WTC11 (cell line): Measurements from ENCODE around the gene DTNA. TPM values are rescaled to one million over a fixed set of nuclear protein-coding genes. Genes with fewer than 3 reads are reported as not detected.

Experiments used
- ATAC-seq: fragments of 200-7000 bp; cut with Tn5 transposase; 2 replicates; pipeline ENCODE4 v1.10.0; 2021; ENCODE audit warnings: mild to moderate bottlenecking, moderate library complexity
- CTCF ChIA-PET: fragments of 300-600 bp; sonication (Branson Sonifier 250); formaldehyde crosslinking; loops from one replicate; lab custom pipeline; 2021; ENCODE audit warnings: antibody characterized with exemption; lab: Charles Lee
- POLR2A ChIA-PET: fragments of 350-600 bp; sonication (Branson Sonifier 250); formaldehyde crosslinking; loops from one replicate; lab custom pipeline; 2021; ENCODE audit warnings: antibody characterized with exemption; lab: Charles Lee
- DNase-seq: peaks from one replicate; pipeline ENCODE4 v3.0.0; 2021; ENCODE audit warnings: low spot score
- H3K27ac Mint-ChIP-seq: 2 replicates; pipeline ENCODE4 v1.8.0; 2021; ENCODE audit warnings: mixed read lengths
- H3K27me3 Mint-ChIP-seq: 2 replicates; pipeline ENCODE4 v1.8.0; 2021; ENCODE audit warnings: low read depth, mild to moderate bottlenecking, moderate library complexity, mixed read lengths
- H3K36me3 Mint-ChIP-seq: 2 replicates; pipeline ENCODE4 v1.8.0; 2021; ENCODE audit warnings: mixed read lengths
- H3K4me1 Mint-ChIP-seq: 2 replicates; pipeline ENCODE4 v1.8.0; 2022; ENCODE audit warnings: mixed read lengths
- H3K4me3 Mint-ChIP-seq: 2 replicates; pipeline ENCODE4 v1.8.0; 2021; ENCODE audit warnings: mild to moderate bottlenecking, moderate library complexity, mixed read lengths
- H3K9me3 Mint-ChIP-seq: 2 replicates; pipeline ENCODE4 v1.8.0; 2021; ENCODE audit warnings: mixed read lengths
- ATF1 ChIP-seq: sonication (generic); formaldehyde crosslinking; IDR thresholded peaks from 2 replicates; pipeline ENCODE4 v1.8.1; 2023; ENCODE audit warnings: mild to moderate bottlenecking, moderate library complexity, missing genetic modification reagents
- CREM ChIP-seq: sonication (generic); formaldehyde crosslinking; IDR thresholded peaks from 2 replicates; pipeline ENCODE4 v1.8.1; 2022; ENCODE audit warnings: mild to moderate bottlenecking, missing genetic modification reagents, moderate library complexity
- ETV6 ChIP-seq: sonication (generic); formaldehyde crosslinking; IDR thresholded peaks from 2 replicates; pipeline ENCODE4 v1.8.1; 2022; ENCODE audit warnings: mild to moderate bottlenecking, missing genetic modification reagents
- JAZF1 ChIP-seq: fragments of 250-450 bp; sonication (Bioruptor Pico); IDR thresholded peaks from 2 replicates; pipeline ENCODE4 v1.9.0; 2021; ENCODE audit warnings: moderate library complexity, mild to moderate bottlenecking, inconsistent platforms
- MXD4 ChIP-seq: fragments of 250-450 bp; sonication (Bioruptor Pico); IDR thresholded peaks from 2 replicates; pipeline ENCODE4 v1.8.0; 2021; ENCODE audit warnings: mild to moderate bottlenecking, moderate library complexity, borderline replicate concordance
- NFYB ChIP-seq: sonication (generic); formaldehyde crosslinking; conservative IDR thresholded peaks from 2 replicates; pipeline ENCODE4 v1.8.0; 2022; ENCODE audit warnings: low read depth, missing genetic modification reagents
- RORB ChIP-seq: fragments of 250-450 bp; sonication (Bioruptor Pico); IDR thresholded peaks from 2 replicates; pipeline ENCODE4 v1.9.0; 2021; ENCODE audit warnings: mild to moderate bottlenecking
- TEAD1 ChIP-seq: sonication (generic); formaldehyde crosslinking; IDR thresholded peaks from 2 replicates; pipeline ENCODE4 v1.8.0; 2022; ENCODE audit warnings: mild to moderate bottlenecking, missing genetic modification reagents
- TEAD4 ChIP-seq: sonication (generic); formaldehyde crosslinking; IDR thresholded peaks from 2 replicates; pipeline ENCODE4 v1.8.0; 2022; ENCODE audit warnings: mild to moderate bottlenecking, missing genetic modification reagents
- ZNF219 ChIP-seq: sonication (generic); formaldehyde crosslinking; IDR thresholded peaks from 2 replicates; pipeline ENCODE4 v1.8.0; 2023; ENCODE audit warnings: missing genetic modification reagents, mild to moderate bottlenecking, borderline replicate concordance
- total RNA-seq: library from RNA; stranded (reverse); gene quantifications from 3 replicates; pipeline ENCODE4 v1.2.3, GENCODE V29; 2021
- TF ChIP-seq, protein P1 (sequence below): sonication (generic); formaldehyde crosslinking; IDR thresholded peaks from 2 replicates; pipeline ENCODE4 v1.8.1; 2022; ENCODE audit warnings: mild to moderate bottlenecking, missing genetic modification reagents, moderate library complexity, borderline replicate concordance
- TF ChIP-seq, protein P2 (sequence below): sonication (generic); formaldehyde crosslinking; IDR thresholded peaks from 2 replicates; pipeline ENCODE4 v1.8.0; 2023; ENCODE audit warnings: missing genetic modification reagents, mild to moderate bottlenecking, borderline replicate concordance
- TF ChIP-seq, protein P3 (sequence below): fragments of 250-450 bp; sonication (Bioruptor Pico); IDR thresholded peaks from 2 replicates; pipeline ENCODE4 v1.9.0; 2021; ENCODE audit warnings: moderate library complexity, mild to moderate bottlenecking, inconsistent platforms, borderline replicate concordance
- TF ChIP-seq, protein P4 (sequence below): sonication (generic); formaldehyde crosslinking; IDR thresholded peaks from 2 replicates; pipeline ENCODE4 v1.8.1; 2023; ENCODE audit warnings: mild to moderate bottlenecking, missing genetic modification reagents, borderline replicate concordance
- TF ChIP-seq, protein P5 (sequence below): sonication (generic); formaldehyde crosslinking; IDR thresholded peaks from 2 replicates; pipeline ENCODE4 v1.8.1; 2023; ENCODE audit warnings: mild to moderate bottlenecking, missing genetic modification reagents
- TF ChIP-seq, protein P6 (sequence below): fragments of 250-450 bp; sonication (Bioruptor Pico); IDR thresholded peaks from 2 replicates; pipeline ENCODE4 v1.9.0; 2021; ENCODE audit warnings: mild to moderate bottlenecking
- TF ChIP-seq, protein P7 (sequence below): fragments of 200-600 bp; IDR thresholded peaks from 2 replicates; pipeline ENCODE4 v1.8.0; 2022; ENCODE audit warnings: antibody characterized with exemption
- TF ChIP-seq, protein P8 (sequence below): fragments of 250-450 bp; sonication (Bioruptor Pico); IDR thresholded peaks from 2 replicates; pipeline ENCODE4 v1.9.0; 2021; ENCODE audit warnings: mild to moderate bottlenecking
- TF ChIP-seq, protein P9 (sequence below): sonication (generic); formaldehyde crosslinking; IDR thresholded peaks from 2 replicates; pipeline ENCODE4 v1.8.1; 2022; ENCODE audit warnings: mild to moderate bottlenecking, moderate library complexity, missing genetic modification reagents

DTNA gene
- total RNA-seq, 1 experiment from 2014 or later = 16.1 TPM

DNA sequence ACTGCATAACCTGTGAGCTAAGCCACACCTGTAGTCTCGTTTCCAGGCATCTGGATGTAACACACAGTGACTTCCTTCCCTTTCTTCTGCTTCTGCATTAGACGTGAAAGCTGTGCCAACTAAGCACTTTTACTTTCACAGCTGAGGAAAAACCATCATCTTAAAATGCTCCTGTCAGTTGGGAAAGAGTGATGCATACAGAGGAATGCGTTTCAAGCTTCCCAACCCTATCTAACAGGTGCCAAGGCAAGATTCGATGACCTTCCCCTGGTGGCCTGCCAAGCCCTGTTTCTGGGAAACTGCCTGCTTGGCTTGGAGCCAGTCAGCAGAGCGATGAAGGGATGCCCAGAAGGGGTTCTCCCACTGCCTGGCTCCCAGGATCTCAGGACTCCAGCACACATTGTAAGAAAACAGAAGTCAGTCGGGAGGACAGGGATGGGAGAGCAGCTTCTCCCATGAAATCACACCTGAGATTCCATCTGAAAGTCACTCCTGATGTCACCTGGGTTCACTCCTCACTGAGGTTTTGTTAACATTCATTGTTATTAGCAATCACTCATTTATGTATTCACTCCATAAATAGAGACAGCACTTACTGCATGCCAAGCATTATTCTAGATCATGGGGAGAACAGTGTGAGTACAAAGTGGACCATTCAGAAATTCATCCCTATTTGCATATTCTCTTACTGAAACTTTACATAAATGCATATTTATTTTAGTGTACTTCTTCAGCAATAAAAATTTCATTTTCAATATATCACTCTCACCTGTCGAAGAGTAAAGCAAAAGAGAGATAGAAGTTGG is 64.1 kb downstream of the DTNA start:
- Mint-ChIP-seq H3K9me3 (peaks cover 14% of the 10 kb centered on the region), H3K27ac (peak overlapping the region; percentile 26), H3K4me1 (peaks cover 12% of the 10 kb centered on the region), H3K4me3 (no peak overlapping the region), H3K27me3 (no peaks in the 10 kb centered on the region), H3K36me3 (peaks cover 5% of the 10 kb centered on the region; the same call in 1 of the 2 replicates)
- DNase-seq (no peak), ATAC-seq (no peak; the same call in 1 of the 2 replicates)
- POLR2A ChIA-PET = no interaction called here
- CTCF ChIA-PET = no interaction called here
- TF ChIP-seq, protein P1, sequence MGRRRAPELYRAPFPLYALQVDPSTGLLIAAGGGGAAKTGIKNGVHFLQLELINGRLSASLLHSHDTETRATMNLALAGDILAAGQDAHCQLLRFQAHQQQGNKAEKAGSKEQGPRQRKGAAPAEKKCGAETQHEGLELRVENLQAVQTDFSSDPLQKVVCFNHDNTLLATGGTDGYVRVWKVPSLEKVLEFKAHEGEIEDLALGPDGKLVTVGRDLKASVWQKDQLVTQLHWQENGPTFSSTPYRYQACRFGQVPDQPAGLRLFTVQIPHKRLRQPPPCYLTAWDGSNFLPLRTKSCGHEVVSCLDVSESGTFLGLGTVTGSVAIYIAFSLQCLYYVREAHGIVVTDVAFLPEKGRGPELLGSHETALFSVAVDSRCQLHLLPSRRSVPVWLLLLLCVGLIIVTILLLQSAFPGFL (CRISPR knock-in tag) = no peak
- TF ChIP-seq ETV6 (CRISPR knock-in tag) (no peak), RORB (no peak), ATF1 (CRISPR knock-in tag) (no peak), JAZF1 (CRISPR knock-in tag) (no peak), NFYB (CRISPR knock-in tag) (no peak), CREM (no peak), TEAD1 (CRISPR knock-in tag) (no peak), ZNF219 (CRISPR knock-in tag) (no peak), MXD4 (CRISPR knock-in tag) (no peak), TEAD4 (no peak)
- TF ChIP-seq, protein P2, sequence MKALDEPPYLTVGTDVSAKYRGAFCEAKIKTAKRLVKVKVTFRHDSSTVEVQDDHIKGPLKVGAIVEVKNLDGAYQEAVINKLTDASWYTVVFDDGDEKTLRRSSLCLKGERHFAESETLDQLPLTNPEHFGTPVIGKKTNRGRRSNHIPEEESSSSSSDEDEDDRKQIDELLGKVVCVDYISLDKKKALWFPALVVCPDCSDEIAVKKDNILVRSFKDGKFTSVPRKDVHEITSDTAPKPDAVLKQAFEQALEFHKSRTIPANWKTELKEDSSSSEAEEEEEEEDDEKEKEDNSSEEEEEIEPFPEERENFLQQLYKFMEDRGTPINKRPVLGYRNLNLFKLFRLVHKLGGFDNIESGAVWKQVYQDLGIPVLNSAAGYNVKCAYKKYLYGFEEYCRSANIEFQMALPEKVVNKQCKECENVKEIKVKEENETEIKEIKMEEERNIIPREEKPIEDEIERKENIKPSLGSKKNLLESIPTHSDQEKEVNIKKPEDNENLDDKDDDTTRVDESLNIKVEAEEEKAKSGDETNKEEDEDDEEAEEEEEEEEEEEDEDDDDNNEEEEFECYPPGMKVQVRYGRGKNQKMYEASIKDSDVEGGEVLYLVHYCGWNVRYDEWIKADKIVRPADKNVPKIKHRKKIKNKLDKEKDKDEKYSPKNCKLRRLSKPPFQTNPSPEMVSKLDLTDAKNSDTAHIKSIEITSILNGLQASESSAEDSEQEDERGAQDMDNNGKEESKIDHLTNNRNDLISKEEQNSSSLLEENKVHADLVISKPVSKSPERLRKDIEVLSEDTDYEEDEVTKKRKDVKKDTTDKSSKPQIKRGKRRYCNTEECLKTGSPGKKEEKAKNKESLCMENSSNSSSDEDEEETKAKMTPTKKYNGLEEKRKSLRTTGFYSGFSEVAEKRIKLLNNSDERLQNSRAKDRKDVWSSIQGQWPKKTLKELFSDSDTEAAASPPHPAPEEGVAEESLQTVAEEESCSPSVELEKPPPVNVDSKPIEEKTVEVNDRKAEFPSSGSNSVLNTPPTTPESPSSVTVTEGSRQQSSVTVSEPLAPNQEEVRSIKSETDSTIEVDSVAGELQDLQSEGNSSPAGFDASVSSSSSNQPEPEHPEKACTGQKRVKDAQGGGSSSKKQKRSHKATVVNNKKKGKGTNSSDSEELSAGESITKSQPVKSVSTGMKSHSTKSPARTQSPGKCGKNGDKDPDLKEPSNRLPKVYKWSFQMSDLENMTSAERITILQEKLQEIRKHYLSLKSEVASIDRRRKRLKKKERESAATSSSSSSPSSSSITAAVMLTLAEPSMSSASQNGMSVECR (CRISPR knock-in tag) = no peak
- TF ChIP-seq, protein P3, sequence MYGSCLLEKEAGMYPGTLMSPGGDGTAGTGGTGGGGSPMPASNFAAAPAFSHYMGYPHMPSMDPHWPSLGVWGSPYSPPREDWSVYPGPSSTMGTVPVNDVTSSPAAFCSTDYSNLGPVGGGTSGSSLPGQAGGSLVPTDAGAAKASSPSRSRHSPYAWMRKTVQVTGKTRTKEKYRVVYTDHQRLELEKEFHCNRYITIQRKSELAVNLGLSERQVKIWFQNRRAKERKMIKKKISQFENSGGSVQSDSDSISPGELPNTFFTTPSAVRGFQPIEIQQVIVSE = no peak
- TF ChIP-seq, protein P4, sequence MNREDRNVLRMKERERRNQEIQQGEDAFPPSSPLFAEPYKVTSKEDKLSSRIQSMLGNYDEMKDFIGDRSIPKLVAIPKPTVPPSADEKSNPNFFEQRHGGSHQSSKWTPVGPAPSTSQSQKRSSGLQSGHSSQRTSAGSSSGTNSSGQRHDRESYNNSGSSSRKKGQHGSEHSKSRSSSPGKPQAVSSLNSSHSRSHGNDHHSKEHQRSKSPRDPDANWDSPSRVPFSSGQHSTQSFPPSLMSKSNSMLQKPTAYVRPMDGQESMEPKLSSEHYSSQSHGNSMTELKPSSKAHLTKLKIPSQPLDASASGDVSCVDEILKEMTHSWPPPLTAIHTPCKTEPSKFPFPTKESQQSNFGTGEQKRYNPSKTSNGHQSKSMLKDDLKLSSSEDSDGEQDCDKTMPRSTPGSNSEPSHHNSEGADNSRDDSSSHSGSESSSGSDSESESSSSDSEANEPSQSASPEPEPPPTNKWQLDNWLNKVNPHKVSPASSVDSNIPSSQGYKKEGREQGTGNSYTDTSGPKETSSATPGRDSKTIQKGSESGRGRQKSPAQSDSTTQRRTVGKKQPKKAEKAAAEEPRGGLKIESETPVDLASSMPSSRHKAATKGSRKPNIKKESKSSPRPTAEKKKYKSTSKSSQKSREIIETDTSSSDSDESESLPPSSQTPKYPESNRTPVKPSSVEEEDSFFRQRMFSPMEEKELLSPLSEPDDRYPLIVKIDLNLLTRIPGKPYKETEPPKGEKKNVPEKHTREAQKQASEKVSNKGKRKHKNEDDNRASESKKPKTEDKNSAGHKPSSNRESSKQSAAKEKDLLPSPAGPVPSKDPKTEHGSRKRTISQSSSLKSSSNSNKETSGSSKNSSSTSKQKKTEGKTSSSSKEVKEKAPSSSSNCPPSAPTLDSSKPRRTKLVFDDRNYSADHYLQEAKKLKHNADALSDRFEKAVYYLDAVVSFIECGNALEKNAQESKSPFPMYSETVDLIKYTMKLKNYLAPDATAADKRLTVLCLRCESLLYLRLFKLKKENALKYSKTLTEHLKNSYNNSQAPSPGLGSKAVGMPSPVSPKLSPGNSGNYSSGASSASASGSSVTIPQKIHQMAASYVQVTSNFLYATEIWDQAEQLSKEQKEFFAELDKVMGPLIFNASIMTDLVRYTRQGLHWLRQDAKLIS (CRISPR knock-in tag) = no peak
- TF ChIP-seq, protein P5, sequence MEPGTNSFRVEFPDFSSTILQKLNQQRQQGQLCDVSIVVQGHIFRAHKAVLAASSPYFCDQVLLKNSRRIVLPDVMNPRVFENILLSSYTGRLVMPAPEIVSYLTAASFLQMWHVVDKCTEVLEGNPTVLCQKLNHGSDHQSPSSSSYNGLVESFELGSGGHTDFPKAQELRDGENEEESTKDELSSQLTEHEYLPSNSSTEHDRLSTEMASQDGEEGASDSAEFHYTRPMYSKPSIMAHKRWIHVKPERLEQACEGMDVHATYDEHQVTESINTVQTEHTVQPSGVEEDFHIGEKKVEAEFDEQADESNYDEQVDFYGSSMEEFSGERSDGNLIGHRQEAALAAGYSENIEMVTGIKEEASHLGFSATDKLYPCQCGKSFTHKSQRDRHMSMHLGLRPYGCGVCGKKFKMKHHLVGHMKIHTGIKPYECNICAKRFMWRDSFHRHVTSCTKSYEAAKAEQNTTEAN (CRISPR knock-in tag) = no peak
- TF ChIP-seq, protein P6, sequence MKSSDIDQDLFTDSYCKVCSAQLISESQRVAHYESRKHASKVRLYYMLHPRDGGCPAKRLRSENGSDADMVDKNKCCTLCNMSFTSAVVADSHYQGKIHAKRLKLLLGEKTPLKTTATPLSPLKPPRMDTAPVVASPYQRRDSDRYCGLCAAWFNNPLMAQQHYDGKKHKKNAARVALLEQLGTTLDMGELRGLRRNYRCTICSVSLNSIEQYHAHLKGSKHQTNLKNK = no peak
- TF ChIP-seq, protein P7, sequence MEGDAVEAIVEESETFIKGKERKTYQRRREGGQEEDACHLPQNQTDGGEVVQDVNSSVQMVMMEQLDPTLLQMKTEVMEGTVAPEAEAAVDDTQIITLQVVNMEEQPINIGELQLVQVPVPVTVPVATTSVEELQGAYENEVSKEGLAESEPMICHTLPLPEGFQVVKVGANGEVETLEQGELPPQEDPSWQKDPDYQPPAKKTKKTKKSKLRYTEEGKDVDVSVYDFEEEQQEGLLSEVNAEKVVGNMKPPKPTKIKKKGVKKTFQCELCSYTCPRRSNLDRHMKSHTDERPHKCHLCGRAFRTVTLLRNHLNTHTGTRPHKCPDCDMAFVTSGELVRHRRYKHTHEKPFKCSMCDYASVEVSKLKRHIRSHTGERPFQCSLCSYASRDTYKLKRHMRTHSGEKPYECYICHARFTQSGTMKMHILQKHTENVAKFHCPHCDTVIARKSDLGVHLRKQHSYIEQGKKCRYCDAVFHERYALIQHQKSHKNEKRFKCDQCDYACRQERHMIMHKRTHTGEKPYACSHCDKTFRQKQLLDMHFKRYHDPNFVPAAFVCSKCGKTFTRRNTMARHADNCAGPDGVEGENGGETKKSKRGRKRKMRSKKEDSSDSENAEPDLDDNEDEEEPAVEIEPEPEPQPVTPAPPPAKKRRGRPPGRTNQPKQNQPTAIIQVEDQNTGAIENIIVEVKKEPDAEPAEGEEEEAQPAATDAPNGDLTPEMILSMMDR = no peak
- TF ChIP-seq, protein P8, sequence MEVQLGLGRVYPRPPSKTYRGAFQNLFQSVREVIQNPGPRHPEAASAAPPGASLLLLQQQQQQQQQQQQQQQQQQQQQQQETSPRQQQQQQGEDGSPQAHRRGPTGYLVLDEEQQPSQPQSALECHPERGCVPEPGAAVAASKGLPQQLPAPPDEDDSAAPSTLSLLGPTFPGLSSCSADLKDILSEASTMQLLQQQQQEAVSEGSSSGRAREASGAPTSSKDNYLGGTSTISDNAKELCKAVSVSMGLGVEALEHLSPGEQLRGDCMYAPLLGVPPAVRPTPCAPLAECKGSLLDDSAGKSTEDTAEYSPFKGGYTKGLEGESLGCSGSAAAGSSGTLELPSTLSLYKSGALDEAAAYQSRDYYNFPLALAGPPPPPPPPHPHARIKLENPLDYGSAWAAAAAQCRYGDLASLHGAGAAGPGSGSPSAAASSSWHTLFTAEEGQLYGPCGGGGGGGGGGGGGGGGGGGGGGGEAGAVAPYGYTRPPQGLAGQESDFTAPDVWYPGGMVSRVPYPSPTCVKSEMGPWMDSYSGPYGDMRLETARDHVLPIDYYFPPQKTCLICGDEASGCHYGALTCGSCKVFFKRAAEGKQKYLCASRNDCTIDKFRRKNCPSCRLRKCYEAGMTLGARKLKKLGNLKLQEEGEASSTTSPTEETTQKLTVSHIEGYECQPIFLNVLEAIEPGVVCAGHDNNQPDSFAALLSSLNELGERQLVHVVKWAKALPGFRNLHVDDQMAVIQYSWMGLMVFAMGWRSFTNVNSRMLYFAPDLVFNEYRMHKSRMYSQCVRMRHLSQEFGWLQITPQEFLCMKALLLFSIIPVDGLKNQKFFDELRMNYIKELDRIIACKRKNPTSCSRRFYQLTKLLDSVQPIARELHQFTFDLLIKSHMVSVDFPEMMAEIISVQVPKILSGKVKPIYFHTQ (CRISPR knock-in tag) = no peak
- TF ChIP-seq, protein P9, sequence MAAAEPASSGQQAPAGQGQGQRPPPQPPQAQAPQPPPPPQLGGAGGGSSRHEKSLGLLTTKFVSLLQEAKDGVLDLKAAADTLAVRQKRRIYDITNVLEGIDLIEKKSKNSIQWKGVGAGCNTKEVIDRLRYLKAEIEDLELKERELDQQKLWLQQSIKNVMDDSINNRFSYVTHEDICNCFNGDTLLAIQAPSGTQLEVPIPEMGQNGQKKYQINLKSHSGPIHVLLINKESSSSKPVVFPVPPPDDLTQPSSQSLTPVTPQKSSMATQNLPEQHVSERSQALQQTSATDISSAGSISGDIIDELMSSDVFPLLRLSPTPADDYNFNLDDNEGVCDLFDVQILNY (CRISPR knock-in tag) = no peak
